ENCODE results near the gene TBC1D8.

Gene TBC1D8

DNA sequence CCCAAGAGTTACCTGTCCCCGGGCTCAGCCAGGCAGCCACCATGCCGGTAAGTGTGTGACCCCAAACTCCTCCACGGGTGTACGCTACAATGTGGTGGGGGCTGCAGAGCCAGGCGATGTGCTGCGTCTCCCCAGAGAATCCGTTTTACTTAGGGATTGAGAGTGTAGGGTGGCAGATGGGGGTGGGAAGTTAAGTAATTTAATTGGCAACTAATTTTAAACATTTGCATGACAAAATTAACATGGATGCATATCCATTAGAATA, 175.7 kb downstream of the TBC1D8 start:
- Mint-ChIP-seq H3K4me3 (no peak overlapping the region), H3K9me3 (ENCODE audit: low read depth) (no peaks in the 10 kb centered on the region), H3K27me3 (no peaks in the 10 kb centered on the region), H3K4me1 (ENCODE audit: low read depth) (no peaks in the 10 kb centered on the region), H3K27ac (no peak overlapping the region), H3K36me3 (no peaks in the 10 kb centered on the region)

DNA sequence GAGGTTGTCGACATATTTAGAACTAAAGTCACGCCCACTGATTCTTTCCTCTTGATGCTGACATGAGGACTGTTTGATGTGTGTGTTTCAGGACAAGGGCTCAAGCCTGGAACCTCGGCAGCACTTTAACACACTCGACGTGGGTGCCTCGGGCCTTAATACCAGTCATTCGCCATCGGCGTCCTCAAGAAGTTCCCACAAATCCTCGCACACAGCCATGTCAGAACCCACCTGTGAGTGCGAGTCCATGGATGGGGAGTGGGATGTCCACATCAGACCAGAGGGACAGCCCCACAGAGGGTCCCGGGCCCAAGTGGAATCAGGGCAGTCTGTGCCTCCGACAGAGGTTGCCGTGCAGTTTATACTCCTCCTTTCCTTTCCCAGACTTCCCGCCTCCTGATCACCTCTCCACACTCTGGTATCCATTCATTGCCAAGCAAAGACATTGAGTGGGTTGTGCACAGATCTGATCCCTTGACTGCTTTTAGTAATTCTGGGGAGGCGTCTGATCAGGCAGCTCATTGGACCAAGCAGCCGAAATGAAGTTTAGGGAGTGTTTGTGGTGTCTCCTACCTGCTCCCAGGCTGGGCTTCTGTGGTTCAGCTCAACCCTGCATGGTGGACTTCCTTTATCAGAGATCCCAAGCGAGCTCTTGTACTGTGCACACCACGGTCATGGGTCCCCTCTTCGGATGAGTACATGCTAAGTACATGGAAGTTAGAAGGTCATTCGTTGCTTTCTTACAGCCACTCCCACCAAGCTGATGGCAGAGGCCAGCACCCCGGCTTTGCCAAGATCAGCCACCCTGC, 176.3 kb downstream of the TBC1D8 start:
- Mint-ChIP-seq H3K4me3 (no peak overlapping the region), H3K9me3 (ENCODE audit: low read depth) (no peaks in the 10 kb centered on the region), H3K4me1 (ENCODE audit: low read depth) (no peaks in the 10 kb centered on the region), H3K27ac (no peak overlapping the region), H3K27me3 (no peaks in the 10 kb centered on the region), H3K36me3 (no peaks in the 10 kb centered on the region)

GRCh38 chr2:100972452-100972851, 178.7 kb downstream of the TBC1D8 start:
- Mint-ChIP-seq H3K4me3 (no peak overlapping the region), H3K36me3 (peaks cover 3% of the 10 kb centered on the region), H3K4me1 (ENCODE audit: low read depth) (no peaks in the 10 kb centered on the region), H3K9me3 (ENCODE audit: low read depth) (no peaks in the 10 kb centered on the region), H3K27me3 (no peaks in the 10 kb centered on the region), H3K27ac (no peak overlapping the region)

- Mint-ChIP-seq H3K27ac (no peak overlapping the region), H3K4me3 (no peak overlapping the region), H3K27me3 (no peaks in the 10 kb centered on the region), H3K36me3 (peaks cover 3% of the 10 kb centered on the region), H3K4me1 (ENCODE audit: low read depth) (no peaks in the 10 kb centered on the region), H3K9me3 (ENCODE audit: low read depth) (no peaks in the 10 kb centered on the region)
Observed at GRCh38 chr2:100971221-100971620, 180.0 kb downstream of the TBC1D8 start.

- Mint-ChIP-seq H3K4me3 (no peak overlapping the region), H3K36me3 (peaks cover 3% of the 10 kb centered on the region)
Observed at GRCh38 chr2:100969998-100970397, 181.2 kb downstream of the TBC1D8 start.

GRCh38 chr2:100968146-100969145, 182.7 kb downstream of the TBC1D8 start:
- H3K36me3 Mint-ChIP-seq, result peaks cover 3% of the 10 kb centered on the region
- H3K4me3 Mint-ChIP-seq, result no peak overlapping the region
- H3K9me3 Mint-ChIP-seq (ENCODE audit: low read depth), result no peaks in the 10 kb centered on the region
- H3K27me3 Mint-ChIP-seq, result no peaks in the 10 kb centered on the region
- H3K4me1 Mint-ChIP-seq (ENCODE audit: low read depth), result peaks cover 6% of the 10 kb centered on the region
- no peak overlapping the region for H3K27ac Mint-ChIP-seq

More at GRCh38 chr2:100969998-100970397, 181.2 kb downstream of the TBC1D8 start:
- no peaks in the 10 kb centered on the region for H3K9me3 Mint-ChIP-seq (ENCODE audit: low read depth)
- no peak overlapping the region for H3K27ac Mint-ChIP-seq
- no peaks in the 10 kb centered on the region for H3K4me1 Mint-ChIP-seq (ENCODE audit: low read depth)
- H3K27me3 Mint-ChIP-seq, result no peaks in the 10 kb centered on the region

DNA sequence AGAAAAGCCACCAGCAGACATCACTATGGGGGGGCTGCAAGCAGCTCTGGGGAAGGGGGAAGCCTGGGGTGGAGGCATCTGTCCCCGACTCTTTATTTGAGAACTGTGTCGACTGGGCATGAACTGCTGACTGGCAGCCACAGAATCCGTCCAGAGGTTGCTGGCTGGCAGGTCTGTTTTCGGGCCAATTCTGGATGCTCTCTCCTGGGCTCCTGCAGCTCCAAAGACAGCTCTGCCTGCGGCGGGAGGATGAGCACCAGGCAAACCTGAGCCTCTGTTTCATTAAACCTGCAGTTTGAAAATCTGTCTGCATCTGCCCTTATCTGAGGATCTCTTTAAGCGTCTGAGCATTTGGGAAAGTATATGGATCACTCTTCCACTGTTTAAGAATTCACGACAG, 183.5 kb downstream of the TBC1D8 start:
- H3K4me1 Mint-ChIP-seq (ENCODE audit: low read depth), result peaks cover 6% of the 10 kb centered on the region
- no peak overlapping the region for H3K27ac Mint-ChIP-seq
- no peak overlapping the region for H3K4me3 Mint-ChIP-seq
- H3K9me3 Mint-ChIP-seq (ENCODE audit: low read depth), result no peaks in the 10 kb centered on the region
- peaks cover 3% of the 10 kb centered on the region for H3K36me3 Mint-ChIP-seq
- H3K27me3 Mint-ChIP-seq, result no peaks in the 10 kb centered on the region

GRCh38 chr2:100965596-100965995, 185.6 kb downstream of the TBC1D8 start:
- no peak overlapping the region for H3K27ac Mint-ChIP-seq
- peaks cover 3% of the 10 kb centered on the region for H3K36me3 Mint-ChIP-seq
- H3K9me3 Mint-ChIP-seq (ENCODE audit: low read depth), result no peaks in the 10 kb centered on the region
- H3K4me3 Mint-ChIP-seq, result no peak overlapping the region
- peaks cover 6% of the 10 kb centered on the region for H3K4me1 Mint-ChIP-seq (ENCODE audit: low read depth)
- H3K27me3 Mint-ChIP-seq, result no peaks in the 10 kb centered on the region

GRCh38 chr2:100964681-100965169, 186.5 kb downstream of the TBC1D8 start:
- Mint-ChIP-seq H3K9me3 (ENCODE audit: low read depth) (no peaks in the 10 kb centered on the region), H3K36me3 (peaks cover 2% of the 10 kb centered on the region), H3K4me3 (no peak overlapping the region), H3K27me3 (no peaks in the 10 kb centered on the region), H3K4me1 (ENCODE audit: low read depth) (peaks cover 6% of the 10 kb centered on the region), H3K27ac (no peak overlapping the region)

DNA sequence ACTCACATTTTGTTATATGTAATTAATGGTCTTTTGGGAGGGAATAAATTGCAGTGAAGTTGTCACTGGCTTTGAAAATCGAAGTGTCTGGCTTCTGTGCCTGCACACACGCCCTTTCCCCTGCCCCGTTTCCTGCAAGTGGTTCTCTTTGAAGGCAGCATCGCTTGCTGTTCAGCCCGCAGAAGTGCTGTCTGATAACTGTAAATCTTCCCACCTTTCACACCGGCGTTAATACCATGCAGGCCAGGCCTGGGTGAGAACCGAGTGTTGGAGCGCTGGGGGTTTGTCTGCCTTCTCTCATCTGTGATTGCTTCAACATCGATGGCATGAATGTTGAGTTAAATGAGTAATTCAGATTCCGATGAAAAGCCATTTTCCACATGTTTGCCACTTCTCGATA, 187.0 kb downstream of the TBC1D8 start:
- Mint-ChIP-seq H3K27ac (no peak overlapping the region), H3K9me3 (ENCODE audit: low read depth) (no peaks in the 10 kb centered on the region), H3K4me1 (ENCODE audit: low read depth) (peaks cover 6% of the 10 kb centered on the region), H3K36me3 (no peaks in the 10 kb centered on the region), H3K27me3 (no peaks in the 10 kb centered on the region), H3K4me3 (no peak overlapping the region)

DNA sequence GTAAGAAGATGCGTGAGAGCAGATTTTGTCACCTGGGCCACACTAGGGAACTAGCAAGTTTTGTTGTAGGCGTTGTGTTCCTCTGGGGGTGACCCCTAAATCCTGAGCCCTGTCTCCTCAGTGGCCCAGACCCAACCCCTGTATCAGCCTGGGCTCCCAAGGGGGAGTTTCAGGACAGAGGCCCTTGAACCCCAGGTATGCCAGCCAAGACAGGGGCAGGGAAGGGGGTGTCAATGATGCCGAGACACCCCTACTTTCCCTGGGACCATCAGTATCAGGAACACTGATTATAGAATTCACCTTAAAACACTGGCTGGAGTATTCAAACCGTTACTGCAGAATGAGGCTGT, 188.2 kb downstream of the TBC1D8 start:
- H3K4me1 Mint-ChIP-seq (ENCODE audit: low read depth), result peaks cover 6% of the 10 kb centered on the region
- no peak overlapping the region for H3K27ac Mint-ChIP-seq
- no peaks in the 10 kb centered on the region for H3K9me3 Mint-ChIP-seq (ENCODE audit: low read depth)
- H3K36me3 Mint-ChIP-seq, result no peaks in the 10 kb centered on the region
- no peak overlapping the region for H3K4me3 Mint-ChIP-seq
- no peaks in the 10 kb centered on the region for H3K27me3 Mint-ChIP-seq

DNA sequence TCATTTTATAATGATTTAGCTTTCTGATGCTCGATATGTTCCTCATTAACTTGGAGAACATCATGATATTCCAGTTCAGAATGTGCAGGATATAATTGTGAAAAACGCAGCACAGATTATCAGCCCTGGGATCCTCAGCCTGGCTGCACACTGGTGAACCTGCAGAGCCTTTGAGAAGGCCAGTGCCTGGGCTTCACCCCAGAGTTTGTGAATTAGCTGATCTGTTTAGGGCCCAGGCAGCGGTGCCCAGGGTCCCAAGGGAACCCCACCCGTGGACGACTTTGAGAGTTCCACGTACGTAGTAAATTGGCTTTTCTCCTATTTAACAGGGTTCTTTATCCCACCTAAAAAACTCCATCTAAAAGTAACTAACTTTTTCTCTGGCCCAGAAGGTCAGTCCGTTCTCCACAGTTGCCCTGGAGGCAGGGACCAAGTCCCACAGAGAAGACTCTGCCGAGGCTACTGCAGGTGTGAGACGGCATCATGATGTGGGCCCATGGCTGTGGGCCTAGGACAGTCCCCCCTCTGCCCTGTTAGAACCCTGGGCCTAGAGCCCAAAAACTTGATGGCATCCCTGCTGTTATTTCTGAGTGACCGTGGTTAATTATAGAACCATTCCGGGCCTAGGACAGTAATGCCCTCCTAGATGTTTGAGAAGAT, 188.7 kb downstream of the TBC1D8 start:
- Mint-ChIP-seq H3K36me3 (no peaks in the 10 kb centered on the region), H3K4me3 (no peak overlapping the region), H3K27me3 (no peaks in the 10 kb centered on the region), H3K27ac (no peak overlapping the region), H3K9me3 (ENCODE audit: low read depth) (no peaks in the 10 kb centered on the region), H3K4me1 (ENCODE audit: low read depth) (peaks cover 6% of the 10 kb centered on the region)

DNA sequence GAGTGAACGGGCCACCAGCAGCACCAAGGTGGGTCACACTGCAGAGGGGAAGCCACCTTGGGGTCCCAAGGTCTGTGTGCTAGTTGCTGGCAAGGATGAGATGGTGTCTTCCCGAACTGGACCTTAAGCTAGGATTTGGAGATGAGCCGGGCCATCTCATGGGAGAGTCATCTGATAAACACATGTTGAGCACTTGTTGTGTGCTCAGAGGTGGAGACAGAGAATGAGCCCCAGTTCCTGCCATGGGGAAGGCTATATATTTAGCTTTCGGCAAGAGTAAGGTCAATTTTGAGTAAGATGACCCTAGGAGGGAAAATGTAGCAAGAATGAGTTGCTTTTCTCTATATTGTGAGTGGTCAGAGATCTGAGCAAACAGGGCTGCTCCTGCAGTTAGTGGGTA, 190.5 kb downstream of the TBC1D8 start:
- peak overlapping the region; percentile 16 for H3K27ac Mint-ChIP-seq
- H3K4me1 Mint-ChIP-seq (ENCODE audit: low read depth), result peaks cover 6% of the 10 kb centered on the region
- no peak overlapping the region for H3K4me3 Mint-ChIP-seq
- no peaks in the 10 kb centered on the region for H3K9me3 Mint-ChIP-seq (ENCODE audit: low read depth)
- no peaks in the 10 kb centered on the region for H3K27me3 Mint-ChIP-seq
- H3K36me3 Mint-ChIP-seq, result peaks cover 2% of the 10 kb centered on the region

- H3K4me1 Mint-ChIP-seq (ENCODE audit: low read depth), result peaks cover 6% of the 10 kb centered on the region
Observed at GRCh38 chr2:100959225-100959880, 191.8 kb downstream of the TBC1D8 start.

More at GRCh38 chr2:100959225-100959880, 191.8 kb downstream of the TBC1D8 start:
- no peaks in the 10 kb centered on the region for H3K9me3 Mint-ChIP-seq (ENCODE audit: low read depth)
- H3K27me3 Mint-ChIP-seq, result no peaks in the 10 kb centered on the region
- no peak overlapping the region for H3K4me3 Mint-ChIP-seq
- H3K27ac Mint-ChIP-seq, result no peak overlapping the region
- H3K36me3 Mint-ChIP-seq, result peaks cover 2% of the 10 kb centered on the region
